Neutrophil (primary cell): ENCODE results near the gene MTG1.
"Not testable (repeated sequence)": the region's sequence is repeated elsewhere in the genome, so short reads cannot be mapped to it uniquely, and the experiment has no call there.

ENCODE experiments used
- H3K27ac ChIP-seq: fragments of 200-600 bp; sonication (generic); 2 replicates; pipeline ENCODE4 v1.5.1; 2016; ENCODE audit warnings: mild to moderate bottlenecking, moderate library complexity
- H3K27me3 ChIP-seq: fragments of 200-600 bp; sonication (generic); 2 replicates; pipeline ENCODE4 v1.6.0; 2016; ENCODE audit warnings: mild to moderate bottlenecking
- H3K36me3 ChIP-seq: fragments of 200-600 bp; sonication (generic); 2 replicates; pipeline ENCODE4 v1.5.1; 2017
- H3K4me1 ChIP-seq, 2 experiments: fragments of 200-600 bp in 1 of 2; sonication (generic) in 1 of 2; 1 replicate in 1 of 2; 2 replicates in 1 of 2; pipeline versions ENCODE4 v1.5.1 to v1.6.1; 2013 to 2016; ENCODE audit warnings: low read depth in 1 of 2, low read length in 1 of 2, mild to moderate bottlenecking in 1 of 2, moderate library complexity in 1 of 2; ENCODE audit not compliant: control insufficient read depth in 1 of 2, insufficient read depth in 1 of 2
- H3K4me3 ChIP-seq, 2 experiments: fragments of 200-600 bp in 1 of 2; sonication (generic) in 1 of 2; 1 replicate in 1 of 2; 2 replicates in 1 of 2; pipeline ENCODE4 v1.5.1; 2013 to 2016; ENCODE audit warnings: low read depth in 1 of 2, low read length in 1 of 2, mild to moderate bottlenecking in 1 of 2, moderate library complexity in 1 of 2
- H3K9me3 ChIP-seq: fragments of 200-600 bp; sonication (generic); 2 replicates; pipeline ENCODE4 v1.5.1; 2016
- CTCF ChIP-seq: fragments of 200-600 bp; sonication (generic); IDR thresholded peaks from 2 replicates; pipeline ENCODE4 v1.5.1; 2016; ENCODE audit warnings: antibody characterized with exemption

The MTG1 gene

GRCh38 chr10:133365461-133366129, 28.4 kb upstream of the MTG1 start:
- H3K4me3 ChIP-seq = no peak overlapping the region
- H3K27me3 ChIP-seq = no peaks in the 10 kb centered on the region
- H3K4me1 ChIP-seq = no peaks in the 10 kb centered on the region
- H3K27ac ChIP-seq = no peak overlapping the region
- peaks cover 73% of the 10 kb centered on the region for H3K36me3 ChIP-seq
- no peaks in the 10 kb centered on the region for H3K9me3 ChIP-seq
- TF ChIP-seq CTCF = no peak

GRCh38 chr10:133366130-133366478, 27.9 kb upstream of the MTG1 start:
- H3K9me3 ChIP-seq = no peaks in the 10 kb centered on the region
- H3K27me3 ChIP-seq = no peaks in the 10 kb centered on the region
- H3K4me3 ChIP-seq = no peak overlapping the region
- TF ChIP-seq CTCF = no peak
- H3K27ac ChIP-seq = no peak overlapping the region
- H3K36me3 ChIP-seq = peaks cover 75% of the 10 kb centered on the region
- no peaks in the 10 kb centered on the region for H3K4me1 ChIP-seq

GRCh38 chr10:133366751-133367150, 27.2 kb upstream of the MTG1 start:
- Histone ChIP-seq H3K4me1 (no peaks in the 10 kb centered on the region), H3K4me3 (no peak overlapping the region), H3K27me3 (no peaks in the 10 kb centered on the region), H3K9me3 (no peaks in the 10 kb centered on the region), H3K27ac (no peak overlapping the region), H3K36me3 (peaks cover 75% of the 10 kb centered on the region)
- TF ChIP-seq CTCF = no peak

GRCh38 chr10:133367461-133367860, 26.5 kb upstream of the MTG1 start:
- H3K9me3 ChIP-seq, H3K27me3 ChIP-seq, H3K4me1 ChIP-seq, H3K27ac ChIP-seq, H3K4me3 ChIP-seq: not testable (repeated sequence)
- peaks cover 67% of the 10 kb centered on the region for H3K36me3 ChIP-seq

GRCh38 chr10:133368153-133368552, 25.8 kb upstream of the MTG1 start:
- no peak for TF ChIP-seq CTCF
- peaks cover 60% of the 10 kb centered on the region for H3K36me3 ChIP-seq

GRCh38 chr10:133370030-133370786, 23.7 kb upstream of the MTG1 start:
- H3K4me1 ChIP-seq = peaks cover 5 to 12% of the 10 kb centered on the region in 2 experiments
- H3K4me3 ChIP-seq = no peak overlapping the region
- peaks cover 45% of the 10 kb centered on the region for H3K36me3 ChIP-seq
- H3K27ac ChIP-seq = no peak overlapping the region
- peaks cover 5% of the 10 kb centered on the region for H3K27me3 ChIP-seq
- no peaks in the 10 kb centered on the region for H3K9me3 ChIP-seq
- TF ChIP-seq CTCF = no peak

More at GRCh38 chr10:133368153-133368552, 25.8 kb upstream of the MTG1 start:
- H3K27me3 ChIP-seq = no peaks in the 10 kb centered on the region
- no peaks in the 10 kb centered on the region for H3K9me3 ChIP-seq
- H3K4me1 ChIP-seq = peaks cover 0 to 5% of the 10 kb centered on the region in 2 experiments
- H3K4me3 ChIP-seq = no peak overlapping the region
- H3K27ac ChIP-seq = no peak overlapping the region
